ENCODE data around the gene RAB3IL1.

DNA sequence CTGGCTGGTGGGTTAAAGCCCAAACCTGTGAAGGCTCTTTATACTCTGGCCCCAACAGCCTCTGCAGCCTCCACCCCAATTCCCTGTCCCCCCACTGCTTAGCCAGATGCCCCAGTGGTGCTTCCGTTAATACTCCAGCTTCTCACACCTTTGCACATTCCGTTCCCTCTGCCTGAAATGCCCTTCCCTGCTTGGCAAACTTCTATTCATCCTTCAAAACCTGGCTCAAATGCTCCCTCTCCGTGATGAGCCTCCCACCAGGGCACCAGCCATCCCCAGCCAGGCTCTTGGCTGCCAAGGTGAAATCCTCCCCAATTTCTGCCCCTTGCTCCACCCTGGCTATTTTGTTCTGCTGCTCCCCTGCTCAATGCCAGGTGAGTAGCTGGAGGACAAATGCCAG lies 13.5 kb downstream of the RAB3IL1 start:
- TF ChIP-seq, protein P1, sequence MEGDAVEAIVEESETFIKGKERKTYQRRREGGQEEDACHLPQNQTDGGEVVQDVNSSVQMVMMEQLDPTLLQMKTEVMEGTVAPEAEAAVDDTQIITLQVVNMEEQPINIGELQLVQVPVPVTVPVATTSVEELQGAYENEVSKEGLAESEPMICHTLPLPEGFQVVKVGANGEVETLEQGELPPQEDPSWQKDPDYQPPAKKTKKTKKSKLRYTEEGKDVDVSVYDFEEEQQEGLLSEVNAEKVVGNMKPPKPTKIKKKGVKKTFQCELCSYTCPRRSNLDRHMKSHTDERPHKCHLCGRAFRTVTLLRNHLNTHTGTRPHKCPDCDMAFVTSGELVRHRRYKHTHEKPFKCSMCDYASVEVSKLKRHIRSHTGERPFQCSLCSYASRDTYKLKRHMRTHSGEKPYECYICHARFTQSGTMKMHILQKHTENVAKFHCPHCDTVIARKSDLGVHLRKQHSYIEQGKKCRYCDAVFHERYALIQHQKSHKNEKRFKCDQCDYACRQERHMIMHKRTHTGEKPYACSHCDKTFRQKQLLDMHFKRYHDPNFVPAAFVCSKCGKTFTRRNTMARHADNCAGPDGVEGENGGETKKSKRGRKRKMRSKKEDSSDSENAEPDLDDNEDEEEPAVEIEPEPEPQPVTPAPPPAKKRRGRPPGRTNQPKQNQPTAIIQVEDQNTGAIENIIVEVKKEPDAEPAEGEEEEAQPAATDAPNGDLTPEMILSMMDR (IDR thresholded peaks at IDR 0.05): no peak
- TF ChIP-seq POLR2A (IDR thresholded peaks at IDR 0.05): no peak
